Mucosa of descending colon (tissue), 3 donors: ENCODE results near the gene ACTL9. TPM values are rescaled to one million over a fixed set of nuclear protein-coding genes. Genes with fewer than 3 reads are reported as not detected.

Experiments
- ATAC-seq: fragments of 200-7000 bp; cut with Tn5 transposase; one replicate; pipeline ENCODE4 v1.9.1; 2020; ENCODE audit warnings: mild to moderate bottlenecking, moderate library complexity
- DNase-seq, 3 donors: peaks; one replicate each; pipeline ENCODE4 v3.0.0-alpha.2; 2020
- H3K36me3 ChIP-seq: fragments of 200-600 bp; one replicate; pipeline ENCODE4 v1.8.0; 2021; ENCODE audit warnings: low read depth, mild to moderate bottlenecking
- H3K4me1 ChIP-seq: fragments of 200-600 bp; one replicate; pipeline ENCODE4 v1.8.0; 2021; ENCODE audit warnings: low read depth, mild to moderate bottlenecking
- H3K4me3 ChIP-seq: fragments of 200-600 bp; one replicate; pipeline ENCODE4 v1.8.0; 2021; ENCODE audit warnings: mild to moderate bottlenecking
- H3K9me3 ChIP-seq: fragments of 200-600 bp; one replicate; pipeline ENCODE4 v1.8.0; 2021; ENCODE audit warnings: mild to moderate bottlenecking
- CTCF ChIP-seq: fragments of 200-600 bp; IDR thresholded peaks from one replicate; pipeline ENCODE4 v1.8.0; 2022; ENCODE audit warnings: antibody characterized with exemption, mild to moderate bottlenecking
- intact Hi-C, 2 donors: fragments of 100-400 bp; cut with DNase I in 1 of 2; cut with micrococcal nuclease in 1 of 2; formaldehyde crosslinking; loops; one replicate each; pipeline versions ENCODE4 v1.11.0 to v1.11.1; 2022; cut with DNase I, micrococcal nuclease
- total RNA-seq, 3 donors: library from RNA; stranded (reverse); fragmentation: NEBNext Ultra II Directional in 2 of 3; extraction: Animal tissue kit (Norgen Biotek cat#: 25700) in 2 of 3; gene quantifications; one replicate each; pipeline versions ENCODE4 v1.2.1 to v1.2.4, GENCODE V29; 2021 to 2023
- donor health status: DM: no; HTN: no; CAD: no; lungs with moderate emphysema.
- donor health status: DM: no; HTN: no; CAD: no.
- donor health status: DM: no; HTN: yes; CAD: no.

Gene ACTL9
- total RNA-seq, 3 donors from 2014 or later: not detected

- no peaks in the 10 kb centered on the region for H3K9me3 ChIP-seq
- no peak overlapping the region for H3K4me3 ChIP-seq
- intact Hi-C loops: no loop called here
- no peak for DNase-seq
- no peaks in the 10 kb centered on the region for H3K4me1 ChIP-seq
- TF ChIP-seq CTCF: no peak
- ATAC-seq: no peak
- no peaks in the 10 kb centered on the region for H3K36me3 ChIP-seq
These were observed 36.3 kb downstream of the ACTL9 start for GRCh38 chr19:8662263-8662662.

GRCh38 chr19:8659905-8660304 is 38.7 kb downstream of the ACTL9 start:
- no peaks in the 10 kb centered on the region for H3K36me3 ChIP-seq
- ATAC-seq (no peak), DNase-seq (no peak)
- TF ChIP-seq CTCF: no peak
- H3K4me1 ChIP-seq: no peaks in the 10 kb centered on the region
- H3K4me3 ChIP-seq: no peak overlapping the region
- intact Hi-C loops: loop anchor here in 1 of 2 donors (5.0 kb wide), 1 partner anchor 417 kb away; no protein-coding TSS in a partner anchor
- H3K9me3 ChIP-seq: no peaks in the 10 kb centered on the region

GRCh38 chr19:8657869-8658268 is 40.7 kb downstream of the ACTL9 start:
- Histone ChIP-seq H3K9me3 (no peaks in the 10 kb centered on the region), H3K36me3 (no peaks in the 10 kb centered on the region), H3K4me1 (no peaks in the 10 kb centered on the region), H3K4me3 (no peak overlapping the region)
- no peak for TF ChIP-seq CTCF
- intact Hi-C loops: loop anchor here in 1 of 2 donors (5.0 kb wide), 1 partner anchor 419 kb away; no protein-coding TSS in a partner anchor
- DNase-seq: no peak
- ATAC-seq: no peak

GRCh38 chr19:8655340-8655709 is 43.3 kb downstream of the ACTL9 start:
- DNase-seq (no peak), ATAC-seq (peak; percentile 36)
- no peak for TF ChIP-seq CTCF
- Histone ChIP-seq H3K36me3 (no peaks in the 10 kb centered on the region), H3K4me3 (no peak overlapping the region), H3K9me3 (no peaks in the 10 kb centered on the region), H3K4me1 (no peaks in the 10 kb centered on the region)
- intact Hi-C loops: loop anchor here in 1 of 2 donors (5.0 kb wide), 1 partner anchor 422 kb away; no protein-coding TSS in a partner anchor

- Histone ChIP-seq H3K36me3 (no peaks in the 10 kb centered on the region), H3K4me1 (no peaks in the 10 kb centered on the region), H3K9me3 (no peaks in the 10 kb centered on the region), H3K4me3 (no peak overlapping the region)
- TF ChIP-seq CTCF: peak; percentile 95
- DNase-seq (peak; percentile 40 to 62 (median 58)), ATAC-seq (peak; percentile 89)
- intact Hi-C loops: loop anchor here in 1 of 2 donors (5.0 kb wide), 1 partner anchor 423 kb away; no protein-coding TSS in a partner anchor
These were observed 43.8 kb downstream of the ACTL9 start for GRCh38 chr19:8654591-8655339.
